ENCODE measurements around the gene FGF12.
A peak's percentile ranks its signal among the peaks of the same experiment; 100 is the strongest.
"Not testable (repeated sequence)": the region's sequence is repeated elsewhere in the genome, so short reads cannot be mapped to it uniquely, and the experiment has no call there.

The FGF12 gene

DNA sequence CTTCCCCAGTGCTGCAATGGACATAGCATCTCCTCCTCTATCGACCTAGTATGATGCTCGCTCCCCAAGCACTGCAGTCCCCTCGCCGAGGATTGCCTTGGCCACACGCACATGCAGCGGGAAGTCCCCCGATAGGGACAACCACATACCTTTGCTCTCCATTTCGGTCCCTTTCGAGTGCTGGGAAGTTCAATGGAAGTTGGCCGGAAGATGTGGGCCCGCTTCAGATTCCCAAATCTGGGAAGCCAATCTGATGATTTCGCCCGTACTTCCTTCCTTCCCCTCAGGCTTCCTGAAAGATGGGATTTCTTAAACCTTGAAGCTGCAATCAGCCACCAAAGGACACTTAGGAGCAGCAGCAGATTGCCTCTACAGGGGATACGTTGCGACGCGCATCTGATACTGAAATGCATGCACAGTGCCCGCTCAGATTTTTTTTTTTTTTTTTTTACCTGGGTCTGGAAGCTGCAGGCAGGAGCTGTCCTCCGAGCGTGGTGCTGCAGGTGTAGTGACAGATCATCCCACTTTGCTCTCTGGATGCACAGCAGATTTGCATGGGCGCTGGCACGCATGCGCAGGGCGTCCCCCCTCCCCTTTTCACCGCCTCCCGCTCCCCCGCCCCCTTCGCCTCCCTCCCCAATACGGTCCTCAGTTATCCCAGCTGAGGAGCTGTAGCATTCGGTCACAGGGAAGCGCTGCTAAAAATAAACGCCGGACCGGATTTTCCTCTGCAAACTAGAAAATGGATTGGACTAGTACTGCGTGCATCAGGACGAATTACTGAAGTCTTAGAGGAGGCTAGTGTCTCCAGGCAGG lies at the start of gene FGF12:
TSS of gene FGF12 (minus strand) at position 510 of the 816 bp plus-strand sequence.
- DNase-seq (ENCODE audit: low read depth), result peak; percentile 1

DNA sequence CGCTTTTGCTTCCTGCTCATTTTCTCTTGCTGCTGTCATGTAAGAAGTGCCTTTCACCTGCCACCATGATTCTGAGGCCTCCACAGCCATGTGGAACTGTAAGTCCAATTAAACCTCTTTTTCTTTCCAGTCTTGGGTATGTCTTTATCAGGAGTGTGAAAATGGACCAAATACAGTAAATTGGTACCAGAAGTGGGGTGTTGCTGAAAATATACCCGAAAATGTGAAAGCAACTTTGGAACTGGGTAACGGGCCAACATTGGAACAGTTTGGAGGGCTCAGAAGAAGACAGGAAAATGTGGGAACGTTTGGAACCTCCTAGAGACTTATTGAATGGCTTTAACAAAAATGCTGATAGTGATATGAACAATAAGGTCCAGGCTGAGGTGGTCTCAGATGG lies 47.0 kb upstream of the FGF12 start:
- not testable (repeated sequence) for DNase-seq (ENCODE audit: low read depth)

GRCh38 chr3:192772240-192772894 lies 45.0 kb upstream of the FGF12 start:
- no peak for DNase-seq (ENCODE audit: low read depth)

DNA sequence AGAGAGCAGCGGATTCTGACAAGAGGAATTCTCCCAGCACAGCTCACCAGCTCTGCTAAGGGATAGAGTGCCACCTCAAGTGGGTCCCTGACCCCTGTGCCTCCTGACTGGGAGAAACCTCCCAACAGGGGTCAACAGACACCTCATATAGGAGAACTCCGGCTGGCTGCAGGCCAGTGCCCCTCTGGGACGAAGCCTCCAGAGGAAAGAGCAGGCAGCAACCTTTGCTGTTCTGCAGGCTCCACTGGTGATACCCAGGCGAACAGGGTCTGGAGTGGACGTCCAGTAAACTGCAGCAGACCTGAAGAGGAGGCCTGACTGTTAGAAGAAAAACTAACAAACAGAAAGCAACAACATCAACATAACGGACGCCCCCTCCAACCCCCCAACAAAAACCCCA lies 31.3 kb upstream of the FGF12 start:
- DNase-seq (ENCODE audit: low read depth), result no peak

GRCh38 chr3:192751148-192751547 lies 23.8 kb upstream of the FGF12 start:
- DNase-seq (ENCODE audit: low read depth), result no peak

GRCh38 chr3:192750201-192750600 lies 22.9 kb upstream of the FGF12 start:
- DNase-seq (ENCODE audit: low read depth), result no peak

DNA sequence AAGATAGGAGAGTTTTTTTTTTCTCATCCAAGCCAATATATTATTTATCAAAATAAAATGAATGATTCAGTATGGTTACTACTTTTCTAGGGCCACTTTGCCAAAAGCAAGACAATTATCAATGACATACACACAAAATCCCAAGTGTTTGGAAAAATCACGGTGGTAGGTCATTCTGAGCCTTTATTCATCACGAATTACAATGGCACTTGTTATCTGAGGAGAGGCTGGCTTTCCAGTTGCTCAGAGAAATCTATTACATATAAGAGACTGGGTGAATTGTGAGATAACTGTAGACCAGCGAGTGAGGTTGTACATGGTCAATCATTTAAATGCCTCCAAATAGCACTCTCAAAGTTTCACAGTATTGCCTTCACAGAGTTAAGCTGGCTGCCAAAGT lies 20.4 kb upstream of the FGF12 start:
- DNase-seq (ENCODE audit: low read depth), result no peak

- DNase-seq (ENCODE audit: low read depth), result no peak
Observed at GRCh38 chr3:192747145-192747544, 19.8 kb upstream of the FGF12 start.

DNA sequence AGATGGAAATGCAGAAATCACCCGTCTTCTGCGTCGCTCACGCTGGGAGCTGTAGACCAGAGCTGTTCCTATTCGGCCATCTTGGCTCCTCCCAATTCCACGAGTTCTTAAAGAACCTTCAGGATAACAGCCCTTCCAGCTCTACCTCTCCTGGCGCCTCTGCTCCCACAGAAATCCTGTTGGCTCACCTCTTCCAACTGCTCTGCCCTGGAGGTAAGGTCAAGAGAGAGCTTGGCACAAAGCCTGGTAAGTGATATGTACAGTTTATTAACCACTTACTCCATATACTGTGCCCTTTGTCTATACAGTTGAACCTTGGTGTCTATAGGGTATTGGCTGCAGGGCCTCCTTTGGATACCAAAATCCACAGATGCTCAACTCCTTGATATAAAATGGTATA lies 17.8 kb upstream of the FGF12 start:
- no peak for DNase-seq (ENCODE audit: low read depth)

DNA sequence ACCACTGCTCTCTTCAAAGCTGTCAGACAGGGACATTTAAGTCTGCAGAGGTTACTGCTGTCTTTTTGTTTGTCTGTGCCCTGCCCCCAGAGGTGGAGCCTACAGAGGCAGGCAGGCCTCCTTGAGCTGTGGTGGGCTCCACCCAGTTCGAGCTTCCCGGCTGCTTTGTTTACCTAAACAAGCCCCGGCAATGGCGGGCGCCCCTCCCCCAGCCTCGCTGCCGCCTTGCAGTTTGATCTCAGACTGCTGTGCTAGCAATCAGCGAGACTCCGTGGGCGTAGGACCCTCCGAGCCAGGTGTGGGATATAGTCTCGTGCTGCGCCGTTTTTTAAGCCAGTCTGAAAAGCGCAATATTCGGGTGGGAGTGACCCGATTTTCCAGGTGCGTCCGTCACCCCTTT lies 17.3 kb upstream of the FGF12 start:
- DNase-seq (ENCODE audit: low read depth), result not testable (repeated sequence)

DNA sequence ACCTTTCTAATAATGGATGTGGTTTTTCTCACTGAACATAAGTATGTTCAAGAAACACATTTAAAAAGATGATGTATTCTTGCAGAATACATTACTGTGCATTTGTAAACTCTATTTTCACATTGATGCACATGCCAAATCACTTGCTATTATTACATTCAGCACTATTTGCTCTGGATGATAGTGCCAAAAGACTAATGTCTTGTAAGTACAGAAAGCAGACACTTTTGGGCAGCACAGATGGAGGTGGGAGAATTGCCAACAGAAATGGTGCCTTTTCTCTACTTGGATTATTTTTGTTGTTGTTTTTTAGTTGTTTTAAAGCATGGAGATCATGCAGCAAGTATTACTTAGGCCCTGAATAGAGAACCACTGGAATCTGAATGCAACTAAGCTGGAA lies 10.2 kb upstream of the FGF12 start:
- no peak for DNase-seq (ENCODE audit: low read depth)

DNA sequence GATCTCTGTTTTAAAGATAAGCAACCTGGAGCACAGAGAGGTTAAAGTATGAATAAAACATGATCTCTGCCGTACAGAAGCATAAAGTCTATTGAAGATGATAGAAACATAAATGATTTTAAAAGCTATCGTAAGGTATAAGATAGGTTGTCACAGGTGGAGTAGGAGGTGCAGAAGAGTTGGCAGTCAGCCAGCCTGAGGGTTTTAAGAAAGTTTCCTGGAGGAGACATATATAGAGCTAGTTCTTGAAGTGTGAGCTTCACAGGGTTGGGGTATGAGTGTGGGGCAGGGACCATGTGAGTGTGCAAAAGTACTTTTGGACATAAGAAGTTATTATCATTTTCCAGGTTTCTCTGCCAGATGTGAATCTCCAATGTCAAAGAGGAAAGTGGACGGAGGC lies 3.9 kb upstream of the FGF12 start:
- no peak for DNase-seq (ENCODE audit: low read depth)

DNA sequence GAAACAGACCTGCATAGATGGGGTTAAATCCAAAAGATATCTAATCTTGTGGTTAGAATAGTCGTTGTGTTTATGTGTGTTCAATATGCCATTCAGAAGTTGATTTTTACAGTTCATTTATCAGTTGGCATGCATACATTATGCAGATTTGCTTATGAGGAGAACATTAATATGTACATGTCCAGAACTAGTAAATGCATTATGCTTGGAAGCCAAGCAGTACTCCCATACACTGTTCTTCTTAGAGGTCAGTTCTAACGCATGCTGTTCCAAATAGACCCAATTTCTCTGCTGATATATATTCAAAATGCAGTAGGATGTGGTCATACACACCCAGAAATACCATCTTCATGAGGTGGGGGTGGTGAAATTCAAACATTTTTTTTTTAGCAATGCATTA lies 956 bp downstream of the FGF12 start:
- DNase-seq (ENCODE audit: low read depth), result no peak

- DNase-seq (ENCODE audit: low read depth), result no peak
Observed at GRCh38 chr3:192719964-192720363, 7.4 kb downstream of the FGF12 start.

- DNase-seq (ENCODE audit: low read depth), result no peak
Observed at GRCh38 chr3:192718156-192718555, 9.2 kb downstream of the FGF12 start.

DNA sequence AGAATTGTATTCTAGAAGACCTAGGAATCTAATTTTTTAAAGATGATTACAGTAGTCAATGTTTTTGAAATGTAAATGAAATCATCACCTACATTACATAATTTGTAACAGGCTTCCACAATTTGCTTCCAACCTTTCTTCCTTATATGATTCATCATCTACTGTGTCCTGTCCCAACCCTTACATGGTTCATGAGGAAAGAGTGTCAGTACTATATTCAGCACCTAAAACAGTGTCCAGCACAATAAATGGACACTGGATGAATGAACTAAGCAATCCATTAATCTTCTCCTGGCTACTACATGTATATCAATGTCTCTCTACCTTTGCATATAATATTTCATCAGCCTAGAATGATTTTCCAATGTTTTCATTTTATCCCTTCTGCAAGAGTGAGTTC lies 12.2 kb downstream of the FGF12 start:
- DNase-seq (ENCODE audit: low read depth), result no peak

GRCh38 chr3:192711126-192711525 lies 16.2 kb downstream of the FGF12 start:
- not testable (repeated sequence) for DNase-seq (ENCODE audit: low read depth)

- DNase-seq (ENCODE audit: low read depth), result no peak
Observed at GRCh38 chr3:192710366-192710765, 17.0 kb downstream of the FGF12 start.

- no peak for DNase-seq (ENCODE audit: low read depth)
Observed at GRCh38 chr3:192706272-192706671, 21.1 kb downstream of the FGF12 start.

GRCh38 chr3:192700885-192701284 lies 26.5 kb downstream of the FGF12 start:
- no peak for DNase-seq (ENCODE audit: low read depth)

DNA sequence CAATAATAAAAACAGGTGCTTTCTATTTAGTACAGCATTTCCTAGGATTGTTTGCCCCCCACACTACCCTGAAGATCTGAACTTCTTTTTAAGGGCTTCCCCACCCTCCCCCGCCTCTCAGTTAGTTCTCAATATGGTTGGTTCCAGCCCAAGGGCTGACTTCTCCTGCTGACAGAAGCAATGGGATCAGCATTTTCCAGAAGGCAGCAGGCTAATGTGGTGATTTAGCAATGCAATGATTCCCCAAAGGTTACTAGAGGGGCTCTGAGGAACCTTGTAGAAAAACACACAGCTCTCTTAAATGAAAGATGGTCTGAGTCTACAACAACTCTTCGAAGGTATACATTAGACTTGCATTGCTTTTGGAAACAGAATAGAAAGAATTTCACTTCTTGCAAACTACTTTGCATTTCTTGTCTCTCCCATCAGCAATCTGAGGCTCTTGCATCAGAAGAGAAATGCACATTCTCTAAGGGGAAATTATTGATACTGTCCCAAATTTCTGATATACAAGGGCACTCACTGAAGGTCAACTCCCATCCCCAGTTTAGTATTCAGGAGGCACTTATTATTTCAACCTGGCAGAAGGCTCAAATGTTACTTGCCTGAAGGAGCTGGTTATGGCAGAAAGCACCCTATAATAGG lies 30.3 kb downstream of the FGF12 start:
- DNase-seq (ENCODE audit: low read depth), result no peak

DNA sequence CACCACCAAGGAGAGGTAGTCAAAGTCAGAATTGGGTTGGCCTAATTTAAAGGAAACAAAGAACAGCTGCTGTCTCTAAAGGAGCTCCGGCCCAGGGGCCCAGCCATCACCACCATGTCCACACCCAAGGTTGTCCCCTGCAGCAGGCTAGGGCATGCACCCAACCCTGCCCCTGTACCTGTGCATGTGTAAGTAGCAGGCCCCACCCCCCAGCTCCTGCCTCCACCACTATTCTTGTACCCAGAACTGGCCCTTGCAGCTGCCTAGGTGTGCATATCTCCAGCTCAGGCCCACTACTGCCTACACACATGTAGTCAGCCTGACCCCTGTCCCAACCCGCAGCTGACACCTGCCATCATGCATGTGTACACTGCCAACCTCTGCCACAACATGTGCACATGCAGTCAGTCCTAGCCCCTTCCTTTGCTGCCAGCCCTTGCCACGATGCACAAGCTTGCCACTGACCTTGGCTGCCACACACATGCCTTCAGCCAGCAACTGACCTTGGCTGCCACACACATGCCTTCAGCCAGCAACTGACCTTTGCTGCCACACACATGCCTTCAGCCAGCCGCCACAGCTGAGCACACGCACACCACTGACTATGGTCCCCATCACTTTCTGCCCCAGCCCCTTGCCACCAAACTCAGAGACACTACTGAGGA lies 39.7 kb downstream of the FGF12 start:
- no peak for DNase-seq (ENCODE audit: low read depth)

DNA sequence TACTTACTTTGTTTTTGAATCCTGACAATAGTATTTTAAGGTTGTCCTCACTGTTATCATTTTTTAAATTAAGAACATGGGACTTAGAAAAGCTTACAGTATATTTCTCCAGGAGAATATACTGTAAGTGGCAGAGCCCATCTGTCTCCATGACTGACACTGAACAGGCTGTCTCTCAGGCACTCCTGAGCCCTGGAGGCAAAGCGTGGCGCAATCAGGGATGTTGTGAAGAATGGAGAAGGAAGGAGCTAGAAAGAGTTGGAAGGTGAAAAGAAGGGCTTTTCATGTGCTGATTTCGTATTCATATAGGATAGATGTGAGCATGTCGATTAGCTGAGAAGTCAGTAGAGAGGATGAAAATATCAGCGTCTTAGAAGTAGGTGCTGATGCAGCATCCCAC lies 41.5 kb downstream of the FGF12 start:
- no peak for DNase-seq (ENCODE audit: low read depth)

All from non-pigmented ciliary epithelial cell (primary cell).